Hepatocyte (in vitro differentiated cells): ENCODE data around the gene THAP3. TPM values are rescaled to one million over a fixed set of nuclear protein-coding genes. Genes with fewer than 3 reads are reported as not detected.

ENCODE experiments used
- DNase-seq: peaks from one replicate; pipeline ENCODE4 v3.0.0-alpha.2; 2016; ENCODE audit warnings: low spot score
- H2AFZ ChIP-seq: fragments of 200-600 bp; sonication (generic); 2 replicates; pipeline ENCODE4 v1.6.0; 2016; ENCODE audit warnings: antibody characterized with exemption, mild to moderate bottlenecking
- H3K27ac ChIP-seq: fragments of 200-600 bp; sonication (generic); 2 replicates; pipeline ENCODE4 v1.5.1; 2016; ENCODE audit warnings: mild to moderate bottlenecking
- H3K27me3 ChIP-seq: fragments of 200-600 bp; sonication (generic); 2 replicates; pipeline ENCODE4 v1.6.1; 2016
- H3K36me3 ChIP-seq: fragments of 200-600 bp; sonication (generic); replicated peaks from 2 replicates; pipeline ENCODE4 v1.5.1; 2016; ENCODE audit warnings: low read depth; ENCODE audit not compliant: insufficient read depth
- H3K4me1 ChIP-seq: fragments of 200-600 bp; sonication (generic); 2 replicates; pipeline ENCODE4 v1.5.1; 2016; ENCODE audit warnings: mild to moderate bottlenecking, moderate library complexity; ENCODE audit not compliant: insufficient read depth
- H3K4me2 ChIP-seq: fragments of 200-600 bp; sonication (generic); 2 replicates; pipeline ENCODE4 v1.6.0; 2016
- H3K4me3 ChIP-seq: fragments of 200-600 bp; sonication (generic); 2 replicates; pipeline ENCODE4 v1.5.1; 2016; ENCODE audit warnings: mild to moderate bottlenecking
- H3K79me2 ChIP-seq: fragments of 200-600 bp; sonication (generic); 2 replicates; pipeline ENCODE4 v1.6.0; 2017; ENCODE audit warnings: mild to moderate bottlenecking
- H3K9me2 ChIP-seq: fragments of 200-600 bp; sonication (generic); replicated peaks from 2 replicates; pipeline ENCODE4 v1.6.0; 2017; ENCODE audit warnings: mild to moderate bottlenecking; ENCODE audit not compliant: insufficient read depth
- H3K9me3 ChIP-seq: fragments of 200-600 bp; sonication (generic); 2 replicates; pipeline ENCODE4 v1.5.1; 2016; ENCODE audit warnings: low read depth, mild to moderate bottlenecking
- H4K20me1 ChIP-seq: fragments of 200-600 bp; sonication (generic); 2 replicates; pipeline ENCODE4 v1.6.0; 2016; ENCODE audit warnings: mild to moderate bottlenecking; ENCODE audit not compliant: insufficient read depth, poor library complexity, severe bottlenecking
- CTCF ChIP-seq: fragments of 200-600 bp; sonication (generic); IDR thresholded peaks from 2 replicates; pipeline ENCODE4 v1.5.1; 2016; ENCODE audit warnings: antibody characterized with exemption, mild to moderate bottlenecking; ENCODE audit not compliant: poor library complexity
- EZH2 ChIP-seq: fragments of 200-600 bp; sonication (generic); IDR thresholded peaks from 2 replicates; pipeline ENCODE4 v1.6.1; 2016; ENCODE audit warnings: antibody characterized with exemption, mild to moderate bottlenecking, borderline replicate concordance
- EZH2phosphoT487 ChIP-seq: fragments of 200-600 bp; sonication (generic); IDR thresholded peaks from one replicate; pipeline ENCODE4 v1.6.1; 2018; ENCODE audit warnings: antibody characterized with exemption, mild to moderate bottlenecking, low read depth, moderate library complexity; ENCODE audit not compliant: unreplicated experiment, severe bottlenecking
- WGBS: methylation state at CpG from one replicate; pipeline ENCODE4 v1.1.6; 2016; ENCODE audit warnings: low lambda C conversion rate; ENCODE audit errors: missing lambda C conversion rate; 5-methylcytosine and 5-hydroxymethylcytosine counted together
- polyA plus RNA-seq: library from polyadenylated mRNA; unstranded; fragments of >200 nt; fragmentation: Nextera tagmentation; extraction: Ambion mirVana; gene quantifications from 2 replicates; pipeline ENCODE4 v1.2.1, GENCODE V29; 2016
- total RNA-seq: library from RNA; depleted of rRNA; stranded (reverse); fragments of >200 nt; gene quantifications from 2 replicates; pipeline ENCODE4 v1.2.3, GENCODE V29; 2014

Gene THAP3
- total and polyA plus RNA-seq, 2 experiments from 2014 or later: 13.0 to 26.5 TPM

- no peak for DNase-seq
- Histone ChIP-seq H3K27me3 (no peaks in the 10 kb centered on the region), H3K27ac (no peak overlapping the region), H3K9me3 (no peaks in the 10 kb centered on the region), H3K4me1 (peaks cover 5% of the 10 kb centered on the region), H3K36me3 (no peaks in the 10 kb centered on the region), H3K4me2 (no peak overlapping the region), H2AFZ (no peak overlapping the region), H3K79me2 (peaks cover 28% of the 10 kb centered on the region), H3K9me2 (no peaks in the 10 kb centered on the region), H3K4me3 (no peak overlapping the region), H4K20me1 (peaks cover 4% of the 10 kb centered on the region)
- WGBS: 96% methylated on average over 8 of the region's 8 CpGs
- no peak for TF ChIP-seq CTCF
- no peak for TF ChIP-seq EZH2phosphoT487
- TF ChIP-seq EZH2: no peak
Measured at GRCh38 chr1:6631058-6631457, 6.4 kb downstream of the THAP3 start.

- peaks cover 10% of the 10 kb centered on the region for H3K79me2 ChIP-seq
- WGBS: 91% methylated on average over 30 of the region's 30 CpGs
- no peak overlapping the region for H2AFZ ChIP-seq
- H3K9me2 ChIP-seq: no peaks in the 10 kb centered on the region
- H3K27me3 ChIP-seq: no peaks in the 10 kb centered on the region
- no peak overlapping the region for H3K4me2 ChIP-seq
- H4K20me1 ChIP-seq: no peaks in the 10 kb centered on the region
- no peak for TF ChIP-seq EZH2
- no peak for TF ChIP-seq EZH2phosphoT487
- no peak for TF ChIP-seq CTCF
- no peaks in the 10 kb centered on the region for H3K4me1 ChIP-seq
- H3K36me3 ChIP-seq: no peaks in the 10 kb centered on the region
- H3K9me3 ChIP-seq: no peaks in the 10 kb centered on the region
- no peak overlapping the region for H3K4me3 ChIP-seq
- H3K27ac ChIP-seq: no peak overlapping the region
- no peak for DNase-seq
Measured at GRCh38 chr1:6632588-6633514, 8.2 kb downstream of the THAP3 start.

GRCh38 chr1:6634371-6635052, 9.8 kb downstream of the THAP3 start:
- no peak overlapping the region for H3K27ac ChIP-seq
- H2AFZ ChIP-seq: no peak overlapping the region
- H3K4me2 ChIP-seq: no peak overlapping the region
- no peaks in the 10 kb centered on the region for H3K9me2 ChIP-seq
- no peaks in the 10 kb centered on the region for H3K27me3 ChIP-seq
- DNase-seq: peak; percentile 67
- TF ChIP-seq EZH2: no peak
- TF ChIP-seq EZH2phosphoT487: no peak
- peak; percentile 51 for TF ChIP-seq CTCF
- no peaks in the 10 kb centered on the region for H3K36me3 ChIP-seq
- no peak overlapping the region for H3K4me3 ChIP-seq
- H4K20me1 ChIP-seq: no peaks in the 10 kb centered on the region
- H3K9me3 ChIP-seq: no peaks in the 10 kb centered on the region
- no peaks in the 10 kb centered on the region for H3K79me2 ChIP-seq
- H3K4me1 ChIP-seq: no peaks in the 10 kb centered on the region
- 83% methylated on average over 29 of the region's 29 CpGs for WGBS
